Measurements from ENCODE around the gene PDCL2.
"Not testable (repeated sequence)": the region's sequence is repeated elsewhere in the genome, so short reads cannot be mapped to it uniquely, and the experiment has no call there.

Gene PDCL2, protein sequence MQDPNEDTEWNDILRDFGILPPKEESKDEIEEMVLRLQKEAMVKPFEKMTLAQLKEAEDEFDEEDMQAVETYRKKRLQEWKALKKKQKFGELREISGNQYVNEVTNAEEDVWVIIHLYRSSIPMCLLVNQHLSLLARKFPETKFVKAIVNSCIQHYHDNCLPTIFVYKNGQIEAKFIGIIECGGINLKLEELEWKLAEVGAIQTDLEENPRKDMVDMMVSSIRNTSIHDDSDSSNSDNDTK

DNA sequence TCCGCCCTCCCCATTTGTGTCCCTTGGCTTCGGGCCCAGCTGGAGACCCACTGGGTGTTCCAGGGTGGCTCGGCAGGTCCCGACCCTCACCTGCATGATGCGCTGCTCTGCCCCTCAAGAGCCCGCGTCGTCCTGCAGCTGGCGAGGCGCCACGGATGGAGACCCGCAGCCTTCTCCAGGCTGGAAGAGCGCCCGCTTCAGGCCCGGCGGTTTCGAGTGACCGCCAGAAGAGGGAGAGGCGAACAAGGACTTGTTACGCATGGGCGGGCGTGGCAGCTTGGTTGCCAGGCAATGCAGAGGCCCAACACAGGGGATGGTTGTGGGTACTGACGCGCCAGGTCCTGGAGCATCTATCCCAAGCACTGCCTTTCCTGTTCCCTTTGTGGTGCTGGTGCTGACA is at the start of gene PDCL2:
TSS of gene PDCL2 (minus strand) at position 232 of the 400 bp plus-strand sequence. CDS start at position 96, 136 bp downstream.
- DNase-seq: no peak

GRCh38 chr4:55637272-55637820 is 45.3 kb upstream of the PDCL2 start:
- DNase-seq: no peak

- DNase-seq: no peak
Measured at GRCh38 chr4:55636656-55636999, 44.6 kb upstream of the PDCL2 start.

GRCh38 chr4:55635741-55636655 is 44.0 kb upstream of the PDCL2 start, which contains the start of gene NMU:
Gene NMU, minus strand, starts transcription at chr4:55636298. Its CDS starts 106 bp downstream, at chr4:55636192.
- peak; percentile 11 for DNase-seq

DNA sequence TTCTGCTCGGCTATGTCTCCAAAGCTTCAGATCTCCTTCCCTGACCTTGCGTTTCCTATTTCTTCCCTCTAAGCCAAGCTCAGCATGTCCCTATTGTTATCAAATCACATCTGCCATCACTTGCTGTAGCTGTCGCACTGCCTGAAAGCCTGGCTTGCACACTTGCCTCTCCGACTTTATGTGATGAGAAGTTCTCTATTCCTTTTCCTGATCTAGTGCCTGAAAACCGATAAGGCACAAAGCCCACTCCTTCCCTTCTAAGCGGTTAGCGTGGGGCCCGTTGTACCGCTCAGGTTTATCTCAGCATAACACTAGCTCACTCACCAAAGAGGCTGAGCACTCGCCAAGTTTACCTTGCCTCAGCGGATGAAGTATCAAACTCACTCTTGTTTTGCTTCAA is 43.2 kb upstream of the PDCL2 start:
- no peak for DNase-seq

GRCh38 chr4:55634417-55635128 is 42.5 kb upstream of the PDCL2 start:
- no peak for DNase-seq

DNA sequence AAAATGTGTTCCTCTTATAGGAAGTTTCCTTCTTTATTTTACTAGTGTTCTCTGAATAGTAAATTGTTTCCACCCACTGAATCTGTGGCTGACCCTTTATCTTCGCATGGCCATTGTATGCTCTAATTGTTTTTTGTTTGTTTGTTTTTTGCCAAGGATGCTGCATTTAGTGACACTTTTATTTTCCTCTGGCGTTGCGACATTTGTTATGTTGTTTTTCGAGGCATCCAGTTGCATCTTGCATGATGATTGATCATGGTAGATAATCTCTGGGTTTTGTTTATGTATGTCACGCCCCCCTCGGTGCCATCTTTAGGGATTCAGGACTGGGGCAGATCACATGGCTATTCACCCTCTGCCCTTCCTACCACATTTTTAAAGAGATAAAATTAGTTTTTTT is 41.9 kb upstream of the PDCL2 start:
- no peak for DNase-seq

GRCh38 chr4:55625835-55626234 is 33.8 kb upstream of the PDCL2 start:
- DNase-seq: no peak

GRCh38 chr4:55624063-55624462 is 32.0 kb upstream of the PDCL2 start:
- not testable (repeated sequence) for DNase-seq

DNA sequence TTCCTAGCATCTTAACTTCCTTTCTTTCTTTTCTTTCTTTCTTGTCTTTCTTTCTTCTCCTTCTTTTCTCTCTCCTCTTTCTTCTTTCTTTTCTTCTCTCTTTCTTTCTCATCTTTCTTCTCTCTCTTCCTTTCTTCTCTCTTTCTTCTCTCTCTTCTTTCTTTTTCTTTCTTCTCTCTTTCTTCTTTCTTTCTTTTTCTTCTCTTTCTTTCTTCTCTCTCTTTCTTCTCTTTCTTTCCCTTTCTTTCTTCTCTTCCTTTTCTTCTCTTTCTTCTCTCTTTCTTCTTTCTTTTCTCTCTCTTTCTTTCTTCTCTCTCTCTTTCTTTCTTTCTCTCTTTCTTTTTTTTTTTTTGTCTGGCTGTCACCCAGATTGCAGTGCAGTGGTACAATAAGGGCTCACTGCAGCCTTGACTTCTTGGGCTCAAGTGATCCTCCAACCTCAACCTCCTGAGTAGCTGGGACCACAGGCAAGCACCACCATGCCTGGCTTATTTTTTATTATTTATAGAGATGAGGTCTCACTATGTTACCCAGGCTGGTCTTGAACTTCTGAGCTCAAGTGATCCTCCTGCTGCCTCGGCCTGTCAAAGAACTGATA is 26.6 kb upstream of the PDCL2 start:
- no peak for DNase-seq

DNA sequence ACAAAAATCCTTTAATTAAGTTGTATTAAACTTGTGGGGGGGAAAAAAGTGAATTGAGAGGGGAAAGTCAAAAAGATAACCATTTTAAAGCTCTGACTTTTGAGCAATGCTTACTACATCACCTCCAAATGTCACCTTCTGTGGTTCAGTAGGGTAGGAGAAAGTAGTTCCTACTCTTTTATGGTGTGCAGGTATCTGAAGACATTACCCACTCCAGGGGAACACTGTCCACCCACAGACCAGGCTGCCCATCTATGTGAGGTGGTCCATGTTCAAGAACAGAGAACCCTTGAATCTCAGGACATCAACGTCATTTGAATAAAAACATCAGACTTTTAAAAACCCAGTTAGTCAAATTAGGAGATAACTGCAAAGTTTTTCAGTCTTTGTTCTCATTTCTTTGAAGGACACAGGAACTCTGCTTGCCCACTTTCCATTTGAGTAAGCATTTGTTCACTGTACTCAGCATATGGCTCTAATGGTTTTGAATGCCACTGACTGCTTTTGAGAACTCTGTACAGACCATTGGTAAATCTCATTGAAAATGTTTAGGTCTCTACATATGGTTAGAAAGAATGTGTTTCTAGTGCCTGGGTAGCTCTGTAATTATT is 25.6 kb upstream of the PDCL2 start:
- no peak for DNase-seq

DNA sequence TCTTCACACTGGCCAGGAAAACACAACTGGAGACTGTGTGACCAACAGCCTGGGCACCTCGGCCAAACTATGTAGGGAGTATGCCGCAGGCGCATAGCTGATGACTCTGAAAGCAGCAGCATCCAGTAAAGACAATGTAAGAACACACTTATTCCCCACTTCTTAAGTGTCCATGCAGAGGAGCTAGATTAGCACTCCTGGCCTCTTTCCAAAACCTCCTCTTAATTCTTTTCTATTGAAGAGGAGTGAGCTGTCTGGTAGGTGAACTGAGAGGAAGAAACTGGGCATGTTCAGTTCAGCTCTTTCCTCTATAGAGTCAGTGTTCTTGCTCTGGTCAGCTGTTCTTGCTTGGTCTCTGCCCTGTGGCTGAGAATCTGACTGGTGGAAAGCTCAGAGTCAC is 23.0 kb upstream of the PDCL2 start:
- no peak for DNase-seq

GRCh38 chr4:55613621-55614020 is 21.6 kb upstream of the PDCL2 start:
- DNase-seq: no peak

GRCh38 chr4:55612341-55612740 is 20.3 kb upstream of the PDCL2 start:
- no peak for DNase-seq

- no peak for DNase-seq
Measured at GRCh38 chr4:55611358-55612059, 19.5 kb upstream of the PDCL2 start.

GRCh38 chr4:55610381-55610780 is 18.3 kb upstream of the PDCL2 start:
- DNase-seq: no peak

GRCh38 chr4:55609393-55609866 is 17.4 kb upstream of the PDCL2 start:
- no peak for DNase-seq

DNA sequence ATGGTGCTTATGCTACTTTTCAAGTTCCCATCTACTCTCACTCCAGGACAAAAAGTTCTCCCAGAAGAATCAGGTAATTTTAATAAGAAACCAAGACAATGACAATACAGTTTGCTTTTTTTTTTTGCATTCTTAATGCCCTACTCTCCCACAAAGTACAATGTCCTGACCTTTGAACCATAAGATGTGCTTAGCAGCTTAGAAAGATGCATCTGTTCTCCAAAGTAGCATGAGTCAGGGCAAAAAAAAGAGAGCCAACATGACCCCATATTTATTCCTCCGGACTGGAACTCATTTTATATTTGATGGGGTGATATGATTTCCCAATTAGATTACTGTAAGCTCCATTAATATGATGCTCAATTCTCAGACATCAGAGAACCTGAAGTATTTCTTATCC is 16.5 kb upstream of the PDCL2 start:
- no peak for DNase-seq

DNA sequence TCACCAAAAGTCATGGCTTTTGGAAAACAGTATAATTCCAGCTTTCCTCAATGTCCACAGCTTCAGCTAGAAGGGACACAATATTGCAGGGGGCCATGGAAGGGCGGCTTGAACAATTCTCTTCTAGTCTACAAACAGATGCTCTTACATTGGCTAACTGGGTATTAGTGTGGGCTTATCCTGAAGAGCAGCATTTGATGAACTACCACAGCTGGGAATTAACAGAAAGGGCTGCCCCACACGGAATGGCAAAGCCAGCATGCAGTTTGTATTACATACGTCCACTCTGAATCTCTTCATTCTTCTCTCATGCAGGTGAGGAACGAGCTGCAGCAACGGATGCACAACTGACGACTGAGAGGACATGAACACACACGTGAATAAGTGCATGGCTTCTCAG is 13.0 kb upstream of the PDCL2 start:
- DNase-seq: no peak

GRCh38 chr4:55600640-55601039 is 8.6 kb upstream of the PDCL2 start:
- DNase-seq: no peak

- no peak for DNase-seq
Measured at GRCh38 chr4:55598641-55599040, 6.6 kb upstream of the PDCL2 start.

DNA sequence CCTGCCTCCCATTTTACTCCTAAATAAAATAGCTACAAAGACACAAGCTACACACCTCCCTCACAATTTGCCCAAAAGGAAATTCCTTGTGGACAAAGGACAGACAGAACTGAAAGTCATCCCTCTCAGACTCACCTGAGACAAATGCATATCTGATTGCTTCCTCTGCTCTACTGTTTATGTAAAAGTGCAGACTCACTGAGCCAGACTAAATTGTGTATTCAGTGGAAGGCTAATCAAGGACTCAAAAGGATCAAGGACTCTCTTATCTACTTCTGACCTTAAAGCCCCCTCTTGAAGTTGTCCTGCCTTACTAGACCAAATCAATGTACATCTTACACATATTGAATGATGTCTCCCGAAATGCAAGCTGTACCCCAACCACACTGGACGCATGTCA is 3.9 kb downstream of the PDCL2 start:
- DNase-seq: no peak
